ENCODE results near the gene CCDC170.
"Not testable (repeated sequence)": the region's sequence is repeated elsewhere in the genome, so short reads cannot be mapped to it uniquely, and the experiment has no call there.

CCDC170 gene

GRCh38 chr6:151509048-151509447, 15.2 kb downstream of the CCDC170 start:
- no peaks in the 10 kb centered on the region for H3K4me1 ChIP-seq (ENCODE audit: control insufficient read depth, insufficient read depth, low read length, poor library complexity, severe bottlenecking)
- DNase-seq, result no peak
- no peaks in the 10 kb centered on the region for H3K36me3 ChIP-seq (ENCODE audit: control insufficient read depth, insufficient read depth, low read length)
- H3K27me3 ChIP-seq (replicated peaks; ENCODE audit: control insufficient read depth, insufficient read depth, low read length, poor library complexity, severe bottlenecking), result no peaks in the 10 kb centered on the region
- no peak overlapping the region for H3K4me3 ChIP-seq (ENCODE audit: insufficient read depth, low read depth, low read length, poor library complexity, severe bottlenecking)
- H3K9me3 ChIP-seq (ENCODE audit: control insufficient read depth, low read length), result no peaks in the 10 kb centered on the region
- no peak overlapping the region for H3K27ac ChIP-seq (ENCODE audit: insufficient read depth, low read length, poor library complexity, severe bottlenecking)

GRCh38 chr6:151512481-151512880, 18.7 kb downstream of the CCDC170 start:
- no peaks in the 10 kb centered on the region for H3K9me3 ChIP-seq (ENCODE audit: control insufficient read depth, low read length)
- no peak overlapping the region for H3K27ac ChIP-seq (ENCODE audit: insufficient read depth, low read length, poor library complexity, severe bottlenecking)
- no peaks in the 10 kb centered on the region for H3K27me3 ChIP-seq (replicated peaks; ENCODE audit: control insufficient read depth, insufficient read depth, low read length, poor library complexity, severe bottlenecking)
- H3K4me3 ChIP-seq (ENCODE audit: insufficient read depth, low read depth, low read length, poor library complexity, severe bottlenecking), result no peak overlapping the region
- H3K36me3 ChIP-seq (ENCODE audit: control insufficient read depth, insufficient read depth, low read length), result no peaks in the 10 kb centered on the region
- no peak for DNase-seq
- H3K4me1 ChIP-seq (ENCODE audit: control insufficient read depth, insufficient read depth, low read length, poor library complexity, severe bottlenecking), result no peaks in the 10 kb centered on the region

DNA sequence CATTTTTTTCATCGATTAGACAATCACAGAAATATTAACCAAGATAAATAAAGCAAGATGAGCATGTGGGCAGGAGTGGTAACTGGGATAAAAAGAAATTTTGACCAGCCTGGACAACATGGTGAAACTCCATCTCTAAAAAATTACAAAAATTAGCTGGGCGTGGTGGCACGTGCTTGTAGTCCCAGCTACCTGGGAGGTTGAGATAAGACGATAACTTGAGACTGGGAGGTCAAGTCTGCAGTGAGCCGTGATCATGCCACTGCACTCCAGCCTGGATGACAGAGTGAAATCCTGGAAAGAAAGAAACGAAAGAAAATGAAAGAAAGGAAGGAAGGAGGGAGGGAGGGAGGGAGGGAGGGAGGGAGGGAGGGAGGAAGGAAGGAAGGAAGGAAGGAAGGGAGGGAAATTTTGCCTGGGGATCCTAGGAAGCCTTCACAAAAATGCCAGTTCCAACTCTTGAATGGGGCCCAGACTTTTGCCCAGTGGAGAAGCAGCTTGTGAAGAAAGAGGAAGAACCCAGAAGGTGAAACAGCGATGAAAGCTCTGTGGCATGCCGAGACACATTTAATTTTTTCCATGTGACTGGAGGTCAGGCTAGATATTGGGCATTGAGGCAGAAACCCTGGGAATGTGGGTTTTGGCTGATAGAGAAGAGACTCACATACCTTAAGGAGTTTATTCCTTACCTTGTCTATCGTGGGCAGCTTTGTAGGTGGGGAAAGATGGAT, 20.3 kb downstream of the CCDC170 start:
- no peak overlapping the region for H3K27ac ChIP-seq (ENCODE audit: insufficient read depth, low read length, poor library complexity, severe bottlenecking)
- no peaks in the 10 kb centered on the region for H3K9me3 ChIP-seq (ENCODE audit: control insufficient read depth, low read length)
- H3K4me1 ChIP-seq (ENCODE audit: control insufficient read depth, insufficient read depth, low read length, poor library complexity, severe bottlenecking), result no peaks in the 10 kb centered on the region
- H3K4me3 ChIP-seq (ENCODE audit: insufficient read depth, low read depth, low read length, poor library complexity, severe bottlenecking), result no peak overlapping the region
- no peaks in the 10 kb centered on the region for H3K36me3 ChIP-seq (ENCODE audit: control insufficient read depth, insufficient read depth, low read length)
- no peak for DNase-seq
- H3K27me3 ChIP-seq (replicated peaks; ENCODE audit: control insufficient read depth, insufficient read depth, low read length, poor library complexity, severe bottlenecking), result no peaks in the 10 kb centered on the region

GRCh38 chr6:151518992-151519391, 25.2 kb downstream of the CCDC170 start:
- DNase-seq; H3K27me3 ChIP-seq (replicated peaks; ENCODE audit: control insufficient read depth, insufficient read depth, low read length, poor library complexity, severe bottlenecking); H3K27ac ChIP-seq (ENCODE audit: insufficient read depth, low read length, poor library complexity, severe bottlenecking); H3K4me1 ChIP-seq (ENCODE audit: control insufficient read depth, insufficient read depth, low read length, poor library complexity, severe bottlenecking); H3K4me3 ChIP-seq (ENCODE audit: insufficient read depth, low read depth, low read length, poor library complexity, severe bottlenecking); H3K36me3 ChIP-seq (ENCODE audit: control insufficient read depth, insufficient read depth, low read length); H3K9me3 ChIP-seq (ENCODE audit: control insufficient read depth, low read length): not testable (repeated sequence)

- Histone ChIP-seq H3K27ac (ENCODE audit: insufficient read depth, low read length, poor library complexity, severe bottlenecking) (no peak overlapping the region), H3K4me3 (ENCODE audit: insufficient read depth, low read depth, low read length, poor library complexity, severe bottlenecking) (no peak overlapping the region), H3K4me1 (ENCODE audit: control insufficient read depth, insufficient read depth, low read length, poor library complexity, severe bottlenecking) (no peaks in the 10 kb centered on the region), H3K27me3 (replicated peaks; ENCODE audit: control insufficient read depth, insufficient read depth, low read length, poor library complexity, severe bottlenecking) (no peaks in the 10 kb centered on the region), H3K9me3 (ENCODE audit: control insufficient read depth, low read length) (no peaks in the 10 kb centered on the region), H3K36me3 (ENCODE audit: control insufficient read depth, insufficient read depth, low read length) (no peaks in the 10 kb centered on the region)
- no peak for DNase-seq
Observed at GRCh38 chr6:151523034-151523433, 29.2 kb downstream of the CCDC170 start.

GRCh38 chr6:151524059-151524458, 30.2 kb downstream of the CCDC170 start:
- Histone ChIP-seq H3K9me3 (ENCODE audit: control insufficient read depth, low read length) (no peaks in the 10 kb centered on the region), H3K27ac (ENCODE audit: insufficient read depth, low read length, poor library complexity, severe bottlenecking) (no peak overlapping the region), H3K27me3 (replicated peaks; ENCODE audit: control insufficient read depth, insufficient read depth, low read length, poor library complexity, severe bottlenecking) (no peaks in the 10 kb centered on the region), H3K4me1 (ENCODE audit: control insufficient read depth, insufficient read depth, low read length, poor library complexity, severe bottlenecking) (no peaks in the 10 kb centered on the region), H3K36me3 (ENCODE audit: control insufficient read depth, insufficient read depth, low read length) (no peaks in the 10 kb centered on the region), H3K4me3 (ENCODE audit: insufficient read depth, low read depth, low read length, poor library complexity, severe bottlenecking) (no peak overlapping the region)
- DNase-seq, result no peak

- DNase-seq, result no peak
- Histone ChIP-seq H3K27ac (ENCODE audit: insufficient read depth, low read length, poor library complexity, severe bottlenecking) (no peak overlapping the region), H3K36me3 (ENCODE audit: control insufficient read depth, insufficient read depth, low read length) (no peaks in the 10 kb centered on the region), H3K27me3 (replicated peaks; ENCODE audit: control insufficient read depth, insufficient read depth, low read length, poor library complexity, severe bottlenecking) (no peaks in the 10 kb centered on the region), H3K4me1 (ENCODE audit: control insufficient read depth, insufficient read depth, low read length, poor library complexity, severe bottlenecking) (no peaks in the 10 kb centered on the region), H3K9me3 (ENCODE audit: control insufficient read depth, low read length) (no peaks in the 10 kb centered on the region), H3K4me3 (ENCODE audit: insufficient read depth, low read depth, low read length, poor library complexity, severe bottlenecking) (no peak overlapping the region)
Observed at GRCh38 chr6:151534576-151534975, 40.8 kb downstream of the CCDC170 start.

- H3K36me3 ChIP-seq (ENCODE audit: control insufficient read depth, insufficient read depth, low read length), result no peaks in the 10 kb centered on the region
- no peaks in the 10 kb centered on the region for H3K27me3 ChIP-seq (replicated peaks; ENCODE audit: control insufficient read depth, insufficient read depth, low read length, poor library complexity, severe bottlenecking)
- no peak overlapping the region for H3K27ac ChIP-seq (ENCODE audit: insufficient read depth, low read length, poor library complexity, severe bottlenecking)
Observed at GRCh38 chr6:151535476-151536187, 41.8 kb downstream of the CCDC170 start.

DNA sequence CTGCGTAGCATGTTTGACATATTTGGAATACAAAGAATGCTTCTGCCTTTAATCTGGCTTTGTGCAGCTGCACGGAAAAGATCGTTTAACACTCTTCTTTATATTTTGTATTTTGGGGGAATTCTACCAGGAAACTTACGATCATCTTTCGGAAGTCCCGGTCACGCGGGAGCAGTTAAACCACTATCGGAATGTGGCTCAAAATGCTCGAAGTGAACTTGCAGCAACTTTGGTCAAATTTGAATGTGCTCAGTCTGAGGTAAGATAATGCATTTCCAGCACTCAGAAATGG, 42.3 kb downstream of the CCDC170 start:
- H3K27ac ChIP-seq (ENCODE audit: insufficient read depth, low read length, poor library complexity, severe bottlenecking), result no peak overlapping the region
- no peaks in the 10 kb centered on the region for H3K27me3 ChIP-seq (replicated peaks; ENCODE audit: control insufficient read depth, insufficient read depth, low read length, poor library complexity, severe bottlenecking)
- no peaks in the 10 kb centered on the region for H3K4me1 ChIP-seq (ENCODE audit: control insufficient read depth, insufficient read depth, low read length, poor library complexity, severe bottlenecking)
- H3K4me3 ChIP-seq (ENCODE audit: insufficient read depth, low read depth, low read length, poor library complexity, severe bottlenecking), result no peak overlapping the region
- no peaks in the 10 kb centered on the region for H3K36me3 ChIP-seq (ENCODE audit: control insufficient read depth, insufficient read depth, low read length)
- no peaks in the 10 kb centered on the region for H3K9me3 ChIP-seq (ENCODE audit: control insufficient read depth, low read length)
- DNase-seq, result no peak

More at GRCh38 chr6:151535476-151536187, 41.8 kb downstream of the CCDC170 start:
- H3K4me3 ChIP-seq (ENCODE audit: insufficient read depth, low read depth, low read length, poor library complexity, severe bottlenecking), result no peak overlapping the region
- DNase-seq, result no peak
- no peaks in the 10 kb centered on the region for H3K9me3 ChIP-seq (ENCODE audit: control insufficient read depth, low read length)
- no peaks in the 10 kb centered on the region for H3K4me1 ChIP-seq (ENCODE audit: control insufficient read depth, insufficient read depth, low read length, poor library complexity, severe bottlenecking)

DNA sequence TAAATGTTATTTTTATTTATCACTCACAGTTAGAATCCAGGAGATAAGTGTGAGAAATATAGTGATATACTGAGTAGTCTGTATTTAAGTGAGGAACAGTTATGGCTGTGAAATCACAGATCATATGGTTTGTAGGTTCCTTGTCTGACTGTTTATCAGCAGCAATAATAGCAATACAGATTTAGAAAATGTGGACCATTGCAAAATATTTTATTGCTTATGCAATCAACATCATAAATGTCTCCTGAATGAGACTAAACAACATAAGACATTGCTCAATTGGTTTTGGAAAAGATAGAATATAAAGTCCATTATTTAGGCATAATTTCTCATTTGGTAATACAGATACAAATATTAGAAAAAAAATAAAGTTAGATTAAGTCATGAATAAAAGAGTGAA, 43.7 kb downstream of the CCDC170 start:
- Histone ChIP-seq H3K27me3 (replicated peaks; ENCODE audit: control insufficient read depth, insufficient read depth, low read length, poor library complexity, severe bottlenecking) (no peaks in the 10 kb centered on the region), H3K27ac (ENCODE audit: insufficient read depth, low read length, poor library complexity, severe bottlenecking) (no peak overlapping the region), H3K36me3 (ENCODE audit: control insufficient read depth, insufficient read depth, low read length) (no peaks in the 10 kb centered on the region), H3K9me3 (ENCODE audit: control insufficient read depth, low read length) (no peaks in the 10 kb centered on the region), H3K4me1 (ENCODE audit: control insufficient read depth, insufficient read depth, low read length, poor library complexity, severe bottlenecking) (no peaks in the 10 kb centered on the region), H3K4me3 (ENCODE audit: insufficient read depth, low read depth, low read length, poor library complexity, severe bottlenecking) (no peak overlapping the region)
- no peak for DNase-seq
